Thoracic aorta (tissue), 2 donors: Measurements from ENCODE around the gene SETD1B. TPM values are rescaled to one million over a fixed set of nuclear protein-coding genes. Genes with fewer than 3 reads are reported as not detected.

Experiments used
- ATAC-seq: fragments of 150-250 bp; one replicate; pipeline ENCODE4 v1.8.0; 2017; ENCODE audit warnings: low read depth; ENCODE audit not compliant: insufficient number of reproducible peaks, low FRiP score
- DNase-seq: peaks from one replicate; pipeline ENCODE4 v3.0.0-alpha.2; 2020; ENCODE audit warnings: low spot score
- H3K27ac ChIP-seq, 2 donors: fragments of 200-600 bp; sonication (generic); 1 replicate in 1 of 2; 2 replicates in 1 of 2; pipeline ENCODE4 v1.5.1; 2016; ENCODE audit warnings: mild to moderate bottlenecking in 2 of 2, moderate library complexity in 2 of 2
- H3K27me3 ChIP-seq: fragments of 200-600 bp; sonication (generic); replicated peaks from 2 replicates; pipeline ENCODE4 v1.6.0; 2016; ENCODE audit warnings: mild to moderate bottlenecking; ENCODE audit not compliant: insufficient read depth
- H3K36me3 ChIP-seq: fragments of 200-600 bp; sonication (generic); one replicate; pipeline ENCODE4 v1.5.1; 2016
- H3K4me1 ChIP-seq, 2 donors: fragments of 200-600 bp; sonication (generic); 1 replicate in 1 of 2; 2 replicates in 1 of 2; pipeline versions ENCODE4 v1.5.1 to v1.6.0; 2016; ENCODE audit warnings: low read depth in 2 of 2, mild to moderate bottlenecking in 1 of 2; ENCODE audit not compliant: control insufficient read depth in 1 of 2
- H3K4me3 ChIP-seq: fragments of 200-600 bp; sonication (generic); 2 replicates; pipeline ENCODE4 v1.5.1; 2016; ENCODE audit warnings: mild to moderate bottlenecking
- H3K9me3 ChIP-seq: fragments of 200-600 bp; sonication (generic); 2 replicates; pipeline ENCODE4 v1.5.1; 2016
- total RNA-seq, 2 donors: library from RNA; depleted of rRNA; stranded (reverse); fragments of >200 nt; gene quantifications; one replicate each; pipeline versions ENCODE4 v1.1.0 to v1.2.3, GENCODE V29; 2016
- TF ChIP-seq, protein P1 (sequence below): fragments of 200-600 bp; sonication (generic); IDR thresholded peaks from one replicate; pipeline ENCODE4 v1.5.1; 2019; ENCODE audit warnings: antibody characterized with exemption

The SETD1B gene
- total RNA-seq, 2 donors from 2014 or later: 21.9 to 32.7 TPM

DNA sequence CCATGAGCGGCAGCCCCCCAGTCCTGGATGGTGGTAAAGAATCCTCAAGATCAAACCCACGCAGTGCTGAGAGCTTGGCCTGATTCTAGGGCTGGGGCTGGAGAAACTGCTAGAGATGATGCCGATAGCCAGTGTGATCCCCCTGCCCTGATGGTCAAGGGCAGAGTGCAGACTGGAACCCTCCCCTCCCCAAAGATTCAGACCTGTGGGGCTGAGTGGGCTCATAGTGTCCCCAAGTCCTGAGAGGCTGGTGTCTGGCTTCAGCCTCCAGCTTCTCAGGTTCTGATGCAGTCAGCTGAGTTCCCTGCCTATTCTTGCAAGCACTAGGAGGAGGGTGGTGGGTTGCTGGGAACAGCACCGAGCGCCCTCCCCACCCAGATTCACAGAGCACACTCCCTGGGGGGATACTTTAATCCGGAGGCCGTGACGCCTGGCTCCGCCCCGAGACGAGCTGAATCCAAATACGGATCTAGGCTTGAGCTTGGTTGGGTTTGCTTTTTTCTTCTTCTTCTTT is 22.3 kb upstream of the SETD1B start:
- TF ChIP-seq, protein P1, sequence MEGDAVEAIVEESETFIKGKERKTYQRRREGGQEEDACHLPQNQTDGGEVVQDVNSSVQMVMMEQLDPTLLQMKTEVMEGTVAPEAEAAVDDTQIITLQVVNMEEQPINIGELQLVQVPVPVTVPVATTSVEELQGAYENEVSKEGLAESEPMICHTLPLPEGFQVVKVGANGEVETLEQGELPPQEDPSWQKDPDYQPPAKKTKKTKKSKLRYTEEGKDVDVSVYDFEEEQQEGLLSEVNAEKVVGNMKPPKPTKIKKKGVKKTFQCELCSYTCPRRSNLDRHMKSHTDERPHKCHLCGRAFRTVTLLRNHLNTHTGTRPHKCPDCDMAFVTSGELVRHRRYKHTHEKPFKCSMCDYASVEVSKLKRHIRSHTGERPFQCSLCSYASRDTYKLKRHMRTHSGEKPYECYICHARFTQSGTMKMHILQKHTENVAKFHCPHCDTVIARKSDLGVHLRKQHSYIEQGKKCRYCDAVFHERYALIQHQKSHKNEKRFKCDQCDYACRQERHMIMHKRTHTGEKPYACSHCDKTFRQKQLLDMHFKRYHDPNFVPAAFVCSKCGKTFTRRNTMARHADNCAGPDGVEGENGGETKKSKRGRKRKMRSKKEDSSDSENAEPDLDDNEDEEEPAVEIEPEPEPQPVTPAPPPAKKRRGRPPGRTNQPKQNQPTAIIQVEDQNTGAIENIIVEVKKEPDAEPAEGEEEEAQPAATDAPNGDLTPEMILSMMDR: no peak
- Histone ChIP-seq H3K27ac (no peak overlapping the region), H3K4me3 (peak overlapping the region; percentile 19)

DNA sequence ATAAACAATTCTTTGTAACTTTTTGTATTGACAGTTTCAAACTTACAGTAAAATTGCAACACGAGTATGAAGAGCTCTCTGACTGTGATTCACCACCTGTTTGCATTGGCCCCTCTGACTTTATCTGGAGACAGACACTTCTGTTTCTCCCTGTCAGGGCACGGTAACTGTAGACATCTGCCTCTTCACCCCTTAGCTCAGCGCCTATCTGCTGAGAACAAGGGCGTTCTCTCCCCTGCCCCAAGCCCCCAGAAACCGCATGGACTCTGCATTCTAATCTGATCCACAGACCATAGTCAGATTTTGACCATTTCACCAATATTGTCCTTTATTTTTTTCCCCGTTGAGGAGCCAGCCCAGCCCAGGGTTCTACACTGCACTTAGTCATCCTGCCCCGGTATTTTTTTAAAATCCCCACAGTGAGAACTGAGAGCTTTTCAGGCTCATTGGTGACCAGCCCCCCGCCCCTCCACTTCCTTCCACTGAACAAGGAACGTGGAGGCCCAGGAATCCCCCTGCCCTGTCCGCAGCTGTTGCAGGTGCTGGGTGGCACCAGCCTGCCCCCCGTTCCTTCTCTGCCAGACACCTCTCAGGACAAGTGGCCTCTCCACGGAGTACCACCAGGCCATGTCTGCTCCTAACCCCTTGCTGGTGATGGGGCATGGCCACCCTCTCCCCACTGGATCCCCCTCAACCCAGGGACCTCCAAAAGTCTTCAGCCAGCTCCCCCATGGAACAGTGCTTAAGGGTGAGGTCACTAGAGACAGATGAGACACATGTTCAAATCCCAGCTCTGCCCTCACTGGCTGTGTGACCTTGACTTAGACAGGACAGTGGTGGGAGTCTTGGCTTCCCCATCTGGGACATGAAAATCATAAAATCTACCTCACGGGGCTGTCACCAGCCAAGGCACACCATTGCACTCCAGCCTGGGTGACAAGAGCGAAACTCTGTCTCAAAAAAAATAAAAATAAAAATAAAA is 21.5 kb upstream of the SETD1B start:
- TF ChIP-seq, protein P1: no peak

More for the DNA sequence above, 22.3 kb upstream of the SETD1B start:
- Histone ChIP-seq H3K9me3 (no peaks in the 10 kb centered on the region), H3K36me3 (no peaks in the 10 kb centered on the region), H3K4me1 (peaks cover 0 to 4% of the 10 kb centered on the region in 2 donors), H3K27me3 (no peaks in the 10 kb centered on the region)
- no peak for ATAC-seq
- DNase-seq: no peak

DNA sequence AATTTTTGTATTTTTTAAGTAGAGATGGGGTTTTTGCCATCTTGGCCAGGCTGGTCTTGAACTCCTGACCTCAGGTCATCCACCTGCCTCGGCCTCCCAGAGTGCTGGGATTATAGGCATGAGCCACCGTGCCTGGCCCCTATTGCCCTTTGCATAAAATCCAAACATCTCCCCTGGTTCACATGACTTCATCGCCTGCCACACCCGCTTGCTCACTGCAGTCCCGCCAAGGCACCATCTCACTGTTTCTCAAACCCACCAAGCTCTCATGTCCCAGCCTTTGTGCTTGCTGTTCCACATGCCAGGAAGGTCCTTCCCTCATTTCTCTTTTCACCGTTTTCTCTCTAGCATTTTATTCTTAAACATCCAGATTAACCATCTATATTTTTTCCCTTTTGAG is 20.0 kb upstream of the SETD1B start:
- ATAC-seq (no peak), DNase-seq (no peak)
- H3K4me3 ChIP-seq: no peak overlapping the region
- no peak overlapping the region for H3K27ac ChIP-seq
- no peaks in the 10 kb centered on the region for H3K27me3 ChIP-seq
- no peaks in the 10 kb centered on the region for H3K36me3 ChIP-seq
- H3K9me3 ChIP-seq: no peaks in the 10 kb centered on the region
- TF ChIP-seq, protein P1: no peak
- peaks cover 0 to 4% of the 10 kb centered on the region in 2 donors for H3K4me1 ChIP-seq

More for the DNA sequence above, 21.5 kb upstream of the SETD1B start:
- DNase-seq (no peak), ATAC-seq (no peak)
- Histone ChIP-seq H3K4me3 (peak overlapping the region; percentile 19), H3K27me3 (no peaks in the 10 kb centered on the region), H3K36me3 (no peaks in the 10 kb centered on the region), H3K4me1 (peaks cover 0 to 4% of the 10 kb centered on the region in 2 donors), H3K27ac (no peak overlapping the region), H3K9me3 (no peaks in the 10 kb centered on the region)

DNA sequence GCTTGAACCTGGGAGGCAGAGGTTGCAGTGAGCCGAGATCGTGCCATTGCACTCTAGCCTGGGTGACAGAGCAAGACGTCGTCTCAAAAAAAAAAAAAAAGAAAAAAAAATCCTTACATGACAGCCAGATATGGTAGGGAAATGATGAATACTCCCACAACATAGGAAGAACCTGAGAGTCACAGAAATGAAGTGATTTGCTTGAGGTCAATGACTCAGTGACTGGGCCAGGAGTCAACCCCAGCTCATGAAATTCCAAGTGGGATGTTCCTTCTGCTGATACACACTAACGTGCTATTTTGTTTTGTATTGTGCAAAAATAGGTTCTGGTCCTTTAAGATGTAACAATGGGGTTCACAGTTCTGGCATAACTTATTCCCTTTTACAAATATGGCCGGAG is 19.3 kb upstream of the SETD1B start:
- Histone ChIP-seq H3K36me3 (no peaks in the 10 kb centered on the region), H3K9me3 (no peaks in the 10 kb centered on the region), H3K4me3 (no peak overlapping the region), H3K27me3 (no peaks in the 10 kb centered on the region), H3K27ac (no peak overlapping the region), H3K4me1 (peaks cover 0 to 4% of the 10 kb centered on the region in 2 donors)
- TF ChIP-seq, protein P1: no peak
- ATAC-seq (no peak), DNase-seq (no peak)

DNA sequence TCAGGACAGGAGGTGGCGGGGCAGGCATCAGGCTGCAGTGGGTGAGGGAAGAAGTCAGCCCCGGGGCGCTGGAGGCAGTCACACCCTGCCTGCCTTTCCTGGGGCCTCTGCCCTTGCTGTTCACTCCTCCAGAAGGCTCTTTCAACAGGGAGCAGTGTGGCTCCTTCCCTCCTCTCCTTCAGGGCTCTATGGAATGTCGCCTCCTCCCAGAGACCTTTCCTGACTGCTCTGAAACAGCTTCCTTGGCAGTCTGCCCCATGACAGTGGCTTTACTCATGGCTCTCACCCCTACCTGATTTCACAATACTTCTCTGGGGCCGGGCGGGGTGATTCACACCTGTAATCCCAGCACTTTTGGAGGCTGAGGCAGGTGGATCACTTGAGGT is 17.4 kb upstream of the SETD1B start:
- TF ChIP-seq, protein P1: no peak
- Histone ChIP-seq H3K4me1 (peaks cover 0 to 4% of the 10 kb centered on the region in 2 donors), H3K27ac (no peak overlapping the region), H3K27me3 (no peaks in the 10 kb centered on the region), H3K4me3 (no peak overlapping the region), H3K36me3 (no peaks in the 10 kb centered on the region), H3K9me3 (no peaks in the 10 kb centered on the region)
- ATAC-seq (no peak), DNase-seq (no peak)
